HG03469 (cell line): ENCODE results near the gene ARL4C.
"Not testable (repeated sequence)": the region's sequence is repeated elsewhere in the genome, so short reads cannot be mapped to it uniquely, and the experiment has no call there.

Source experiments
- ATAC-seq: cut with Tn5 transposase; IDR thresholded peaks from one replicate; pipeline ENCODE4 v1.9.1; 2021; ENCODE audit warnings: mild to moderate bottlenecking, moderate library complexity, moderate number of reproducible peaks; ENCODE audit not compliant: unreplicated experiment

The ARL4C gene

GRCh38 chr2:234478121-234478858 is 18.6 kb downstream of the ARL4C start:
- no peak for ATAC-seq

- ATAC-seq = no peak
Observed at GRCh38 chr2:234476766-234477165, 20.1 kb downstream of the ARL4C start.

- no peak for ATAC-seq
Observed at GRCh38 chr2:234474654-234475053, 22.2 kb downstream of the ARL4C start.

GRCh38 chr2:234472155-234472554 is 24.7 kb downstream of the ARL4C start:
- ATAC-seq = no peak

- ATAC-seq = no peak
Observed at GRCh38 chr2:234469972-234470371, 26.9 kb downstream of the ARL4C start.

- ATAC-seq = no peak
Observed at GRCh38 chr2:234469251-234469845, 27.5 kb downstream of the ARL4C start.

- ATAC-seq = no peak
Observed at GRCh38 chr2:234468503-234468902, 28.4 kb downstream of the ARL4C start.

GRCh38 chr2:234467289-234467688 is 29.6 kb downstream of the ARL4C start:
- ATAC-seq = no peak

- no peak for ATAC-seq
Observed at GRCh38 chr2:234464291-234464645, 32.6 kb downstream of the ARL4C start.

GRCh38 chr2:234463626-234464290 is 33.1 kb downstream of the ARL4C start:
- no peak for ATAC-seq

- no peak for ATAC-seq
Observed at GRCh38 chr2:234462218-234462992, 34.5 kb downstream of the ARL4C start.

- ATAC-seq = no peak
Observed at GRCh38 chr2:234459401-234460009, 37.4 kb downstream of the ARL4C start.

- ATAC-seq = no peak
Observed at GRCh38 chr2:234458466-234458865, 38.4 kb downstream of the ARL4C start.

GRCh38 chr2:234457421-234457820 is 39.5 kb downstream of the ARL4C start:
- ATAC-seq = no peak

GRCh38 chr2:234455246-234455645 is 41.6 kb downstream of the ARL4C start:
- not testable (repeated sequence) for ATAC-seq

- ATAC-seq = no peak
Observed at GRCh38 chr2:234454433-234454832, 42.4 kb downstream of the ARL4C start.

GRCh38 chr2:234453216-234453615 is 43.7 kb downstream of the ARL4C start:
- no peak for ATAC-seq

GRCh38 chr2:234451852-234452625 is 44.8 kb downstream of the ARL4C start:
- ATAC-seq = no peak

GRCh38 chr2:234451242-234451641 is 45.6 kb downstream of the ARL4C start:
- ATAC-seq = no peak

GRCh38 chr2:234450431-234451124 is 46.3 kb downstream of the ARL4C start:
- no peak for ATAC-seq
